ENCODE data around the gene ARSB.

ARSB gene

GRCh38 chr5:78896132-78896531, 89.0 kb downstream of the ARSB start:
- no peak overlapping the region for H3K4me3 ChIP-seq (ENCODE audit: control insufficient read depth, low read depth, low read length)
- TF ChIP-seq CTCF (conservative IDR thresholded peaks at IDR 0.05; ENCODE audit: control insufficient read depth, insufficient read depth, low read depth, low read length), result no peak
- peak; percentile 85 for DNase-seq (ENCODE audit: low read depth)

- TF ChIP-seq CTCF (conservative IDR thresholded peaks at IDR 0.05; ENCODE audit: control insufficient read depth, insufficient read depth, low read depth, low read length), result no peak
- no peak overlapping the region for H3K4me3 ChIP-seq (ENCODE audit: control insufficient read depth, low read depth, low read length)
- DNase-seq (ENCODE audit: low read depth), result peak; percentile 50
Measured at GRCh38 chr5:78895616-78896015, 89.5 kb downstream of the ARSB start.

- no peak for DNase-seq (ENCODE audit: low read depth)
- no peak overlapping the region for H3K4me3 ChIP-seq (ENCODE audit: control insufficient read depth, low read depth, low read length)
- TF ChIP-seq CTCF (conservative IDR thresholded peaks at IDR 0.05; ENCODE audit: control insufficient read depth, insufficient read depth, low read depth, low read length), result no peak
Measured at GRCh38 chr5:78893940-78894677, 91.0 kb downstream of the ARSB start.

- no peak for DNase-seq (ENCODE audit: low read depth)
- no peak overlapping the region for H3K4me3 ChIP-seq (ENCODE audit: control insufficient read depth, low read depth, low read length)
- TF ChIP-seq CTCF (conservative IDR thresholded peaks at IDR 0.05; ENCODE audit: control insufficient read depth, insufficient read depth, low read depth, low read length), result no peak
Measured at GRCh38 chr5:78890667-78891379, 94.3 kb downstream of the ARSB start.

GRCh38 chr5:78889369-78890140, 95.6 kb downstream of the ARSB start:
- no peak overlapping the region for H3K4me3 ChIP-seq (ENCODE audit: control insufficient read depth, low read depth, low read length)
- TF ChIP-seq CTCF (conservative IDR thresholded peaks at IDR 0.05; ENCODE audit: control insufficient read depth, insufficient read depth, low read depth, low read length), result no peak
- DNase-seq (ENCODE audit: low read depth), result peak; percentile 87

GRCh38 chr5:78888580-78889368, 96.3 kb downstream of the ARSB start:
- DNase-seq (ENCODE audit: low read depth), result no peak
- TF ChIP-seq CTCF (conservative IDR thresholded peaks at IDR 0.05; ENCODE audit: control insufficient read depth, insufficient read depth, low read depth, low read length), result no peak
- H3K4me3 ChIP-seq (ENCODE audit: control insufficient read depth, low read depth, low read length), result no peak overlapping the region

All from fibroblast of mammary gland (primary cell).